ENCODE measurements around the gene KDM1A.

Gene KDM1A

DNA sequence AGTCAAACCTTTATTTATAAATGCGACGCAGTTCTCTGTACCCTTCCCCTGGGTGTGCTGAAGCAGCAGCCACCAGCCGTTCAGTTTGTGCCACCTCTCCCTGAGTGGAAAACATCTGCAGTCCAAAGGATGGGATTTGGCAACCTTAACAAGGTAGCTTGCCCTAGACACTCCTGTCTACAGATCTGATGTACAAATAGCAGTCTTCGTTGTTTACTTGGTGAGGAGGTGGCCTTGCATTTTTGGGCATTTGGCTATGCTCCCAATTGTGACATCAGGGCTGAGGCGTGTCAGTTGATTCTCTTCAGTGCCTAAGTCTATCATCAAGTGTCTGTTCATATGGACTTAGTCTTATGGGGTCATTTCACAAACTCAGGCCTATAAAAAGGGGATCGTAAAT lies 59.8 kb downstream of the KDM1A start:
- no peak for DNase-seq

DNA sequence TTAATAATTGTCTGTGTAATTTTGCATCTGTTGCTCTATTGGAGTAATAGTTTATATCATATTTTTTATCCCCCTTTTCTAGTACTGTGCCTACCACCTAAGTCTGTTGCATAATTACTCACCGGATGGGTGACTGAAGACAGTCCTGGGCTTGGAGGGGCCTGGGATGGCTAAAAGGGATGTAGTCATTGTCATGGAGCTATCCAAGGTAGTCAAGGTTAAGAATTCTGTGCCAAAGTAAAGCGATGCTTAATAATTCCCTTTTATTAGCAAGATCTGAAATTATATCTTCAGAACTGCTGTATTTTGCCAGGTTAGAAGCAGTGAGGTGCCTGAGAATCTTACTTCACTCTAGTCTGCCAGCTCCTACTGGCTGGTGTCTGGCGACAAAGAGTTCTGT lies 61.6 kb downstream of the KDM1A start:
- DNase-seq: no peak

DNA sequence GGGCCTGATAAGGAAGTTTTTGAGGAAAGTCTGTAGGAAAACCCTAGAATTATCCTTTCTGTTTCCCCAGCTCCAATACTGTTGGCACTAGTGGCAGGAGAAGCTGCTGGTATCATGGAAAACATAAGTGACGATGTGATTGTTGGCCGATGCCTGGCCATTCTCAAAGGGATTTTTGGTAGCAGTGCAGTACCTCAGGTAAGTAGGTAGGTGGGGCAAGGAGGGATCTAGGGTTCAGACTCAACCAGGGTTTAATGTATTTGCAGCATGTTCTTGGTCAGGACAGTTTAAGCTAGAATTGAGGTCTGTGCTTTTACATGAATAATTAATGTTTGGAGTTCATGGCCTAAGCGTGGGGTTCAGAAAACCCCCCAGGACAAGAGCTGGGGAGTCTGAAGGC lies 62.1 kb downstream of the KDM1A start:
- DNase-seq: no peak

DNA sequence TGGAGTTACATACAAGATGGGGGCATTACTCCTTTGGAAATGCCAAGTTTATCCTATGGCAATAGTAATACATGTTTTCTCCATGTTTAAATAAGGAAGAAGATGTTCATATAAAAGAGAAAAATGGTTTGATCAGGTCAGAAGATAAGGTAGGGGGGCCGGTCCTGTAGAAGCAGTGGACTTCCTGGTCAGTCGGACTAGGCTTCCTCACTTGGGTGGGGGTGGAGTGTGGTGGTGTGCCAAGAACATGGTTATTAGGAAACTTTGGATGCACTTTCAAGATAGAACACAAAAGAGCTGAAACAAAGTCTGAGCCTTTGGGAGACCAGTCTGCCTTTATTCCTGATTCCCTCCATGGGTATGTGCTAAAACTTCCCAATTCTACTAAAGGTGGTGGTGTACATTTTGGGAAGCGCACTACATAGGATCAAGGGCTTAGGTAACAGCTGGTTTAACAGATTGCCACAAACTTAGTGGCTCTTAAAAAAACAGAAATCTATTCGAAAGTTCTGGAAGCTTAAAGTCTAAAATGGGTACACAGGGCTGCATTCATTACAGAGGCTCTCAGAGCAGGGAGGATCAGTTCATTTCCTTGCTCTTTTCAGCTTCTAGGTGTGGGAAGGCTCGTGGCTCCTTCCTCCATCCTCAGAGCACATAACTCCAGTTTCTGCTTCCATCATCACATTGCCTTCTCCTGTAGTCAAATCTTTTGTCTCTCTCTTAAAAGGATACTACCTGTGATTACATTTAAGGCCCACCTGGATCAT lies 64.6 kb downstream of the KDM1A start:
- DNase-seq: no peak

DNA sequence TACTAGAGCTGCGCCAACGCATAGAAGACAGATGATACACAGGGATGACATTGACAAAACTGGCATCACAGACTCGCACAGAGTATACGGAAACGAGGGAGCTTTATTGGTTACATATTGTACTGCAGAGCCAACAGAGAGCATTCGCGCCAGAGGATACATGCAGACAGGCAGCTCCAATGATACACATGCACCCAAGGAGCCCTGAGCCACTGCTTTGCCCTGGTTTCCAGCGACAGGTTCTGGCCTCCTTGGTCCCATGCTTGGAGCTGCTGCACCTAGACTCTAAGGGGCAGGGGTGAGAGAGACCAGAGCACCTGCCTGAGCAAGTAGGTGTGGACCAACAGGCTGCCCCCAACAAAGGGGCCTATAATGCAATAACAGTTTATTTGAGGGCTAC lies 65.6 kb downstream of the KDM1A start:
- no peak for DNase-seq

DNA sequence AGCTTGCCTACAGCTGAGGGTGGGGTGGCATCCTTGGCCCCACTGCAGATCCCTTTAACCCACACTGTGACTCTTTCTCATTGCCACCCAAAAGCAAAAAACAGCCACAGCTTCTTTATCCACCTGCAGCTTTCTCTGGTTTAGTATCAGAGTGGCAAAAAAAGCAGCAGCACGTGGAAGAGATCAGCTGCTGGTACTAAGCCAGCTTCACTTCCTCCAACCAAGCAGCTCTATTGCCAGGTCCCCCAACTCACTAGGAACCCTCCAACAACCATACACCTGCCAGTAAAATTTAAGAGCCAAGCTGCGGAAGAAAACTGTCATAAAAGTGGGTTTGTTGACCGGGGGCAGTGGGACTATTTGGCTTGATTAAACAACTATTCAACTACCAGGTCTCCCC lies 66.4 kb downstream of the KDM1A start:
- DNase-seq: no peak

DNA sequence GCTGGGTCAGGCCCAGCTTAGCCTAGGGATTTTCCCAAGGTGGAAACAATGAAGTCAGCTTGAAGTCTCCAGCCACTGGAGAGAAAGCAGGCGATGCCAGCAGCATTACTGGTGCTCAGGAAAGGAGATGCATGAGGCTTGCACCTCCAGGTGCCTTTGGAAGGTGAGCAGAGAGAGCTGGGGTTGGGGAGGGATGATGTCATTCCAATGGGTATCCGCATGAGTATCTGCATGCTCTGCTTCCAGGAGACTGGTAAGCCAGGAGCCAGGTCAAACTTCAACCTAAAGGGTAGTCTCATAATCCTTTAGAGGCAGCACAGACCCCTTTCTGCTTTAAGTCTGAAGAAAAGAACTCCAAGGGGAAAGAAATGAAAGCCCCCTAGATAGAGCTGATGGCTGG lies 68.8 kb downstream of the KDM1A start:
- no peak for DNase-seq

DNA sequence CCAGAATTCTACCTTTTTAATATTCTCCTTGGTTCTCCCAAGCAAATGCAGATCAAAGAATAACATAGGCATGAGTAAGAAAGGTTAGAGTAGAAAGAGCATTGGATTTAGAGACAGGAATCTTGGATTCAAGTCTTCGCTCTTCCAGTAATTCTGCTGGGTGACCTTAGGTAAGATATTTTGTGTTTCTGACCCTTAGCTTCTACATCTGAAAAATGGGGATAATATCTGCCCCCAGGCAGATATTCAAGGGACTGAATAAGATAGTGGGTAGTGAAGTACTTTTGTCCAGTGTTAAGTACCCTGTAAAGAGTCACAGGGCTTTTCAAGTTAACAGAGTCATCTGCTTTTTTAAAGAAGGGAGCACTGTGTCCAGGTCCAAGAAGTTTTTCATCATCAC lies 70.8 kb downstream of the KDM1A start:
- no peak for DNase-seq

DNA sequence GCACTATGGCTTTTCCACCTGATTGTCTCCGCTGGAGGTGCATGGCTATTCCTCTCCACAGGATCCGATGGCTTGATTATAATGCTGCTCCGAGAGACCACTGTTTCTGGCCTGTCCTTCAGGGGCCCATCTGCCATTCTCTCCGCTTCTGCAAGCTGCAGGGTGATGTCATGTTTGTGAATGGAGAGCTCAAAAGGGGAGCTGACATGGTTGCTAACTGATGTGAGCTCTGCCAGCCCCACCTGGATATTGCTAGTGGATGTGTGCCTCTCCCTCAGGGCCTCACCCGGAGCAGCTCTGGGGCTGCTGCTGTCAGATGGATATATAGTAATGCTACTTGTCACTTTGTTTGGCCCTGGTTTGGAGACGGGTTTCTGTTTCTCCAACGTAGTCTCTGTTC lies 72.3 kb downstream of the KDM1A start:
- no peak for DNase-seq

DNA sequence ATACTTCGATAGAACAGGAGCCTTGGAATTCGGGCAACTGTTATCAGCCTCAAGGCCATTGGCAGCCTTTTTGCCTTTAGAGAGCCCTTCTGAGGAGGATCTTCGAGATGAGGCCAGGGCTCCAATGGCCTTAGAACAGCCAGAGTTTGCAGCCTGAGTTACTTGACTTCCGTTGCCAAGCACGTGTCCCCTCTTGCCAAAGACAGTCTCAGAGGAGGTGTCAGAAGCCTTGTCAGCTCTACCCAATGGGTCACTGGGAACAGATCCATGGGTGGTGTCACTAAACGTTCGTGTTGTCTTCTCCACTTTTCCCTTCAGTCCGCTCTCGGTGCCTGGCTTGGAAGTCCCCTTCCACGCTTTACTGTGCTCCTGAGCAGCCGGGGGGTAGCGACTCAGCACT lies 73.2 kb downstream of the KDM1A start:
- DNase-seq: no peak

DNA sequence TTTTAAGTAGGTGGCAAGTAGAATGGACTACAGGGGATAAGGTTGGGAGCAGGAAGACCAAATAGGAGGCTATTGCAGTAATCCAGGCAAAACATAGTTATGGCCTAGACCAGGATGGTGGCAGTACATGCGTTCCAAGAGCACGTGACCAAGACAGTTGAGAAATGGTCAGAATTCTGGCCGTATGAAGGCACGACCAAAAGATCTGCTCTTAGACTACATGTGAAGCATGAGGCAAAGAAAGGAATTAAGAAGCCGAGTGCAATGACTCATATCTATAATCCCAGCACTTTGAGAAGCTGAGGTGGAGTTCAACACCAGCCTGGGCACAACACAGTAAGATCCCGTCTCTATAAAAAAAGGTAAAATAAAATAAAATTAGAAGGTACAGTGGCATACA lies 78.0 kb downstream of the KDM1A start:
- no peak for DNase-seq

DNA sequence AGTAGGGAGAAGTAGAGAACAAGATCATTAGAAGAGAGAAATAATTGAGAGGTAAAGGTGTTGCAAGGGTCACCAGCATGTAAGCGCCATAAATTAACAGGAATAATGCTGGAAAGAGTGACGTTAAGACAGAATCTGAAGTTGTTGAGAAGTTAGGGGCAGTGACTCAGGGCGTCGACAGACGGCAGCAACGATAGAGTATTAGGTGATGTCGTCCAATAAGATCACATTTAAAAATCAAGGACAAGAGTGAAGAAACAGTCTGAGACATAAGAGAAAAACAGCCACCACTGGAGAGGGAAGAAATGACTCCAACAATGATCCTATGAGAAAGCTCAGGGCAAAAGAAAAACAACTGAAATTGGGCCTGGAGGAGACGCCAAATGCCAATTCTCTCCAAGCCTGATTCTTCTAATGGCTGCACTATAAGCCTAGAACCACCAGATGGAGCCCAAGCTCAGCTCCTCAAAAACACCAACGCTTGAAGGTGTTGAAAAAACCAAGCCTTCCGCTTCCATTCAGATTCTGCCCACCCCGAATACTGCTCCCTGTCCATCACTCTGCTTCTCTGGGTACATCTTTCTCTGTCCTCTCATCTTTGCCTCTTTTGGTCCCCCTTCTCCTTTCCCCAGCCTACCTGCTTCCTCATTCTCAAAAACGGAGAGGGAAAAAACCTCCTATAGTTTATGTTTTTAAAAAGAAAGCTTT lies 79.3 kb downstream of the KDM1A start:
- peak; percentile 8 for DNase-seq

DNA sequence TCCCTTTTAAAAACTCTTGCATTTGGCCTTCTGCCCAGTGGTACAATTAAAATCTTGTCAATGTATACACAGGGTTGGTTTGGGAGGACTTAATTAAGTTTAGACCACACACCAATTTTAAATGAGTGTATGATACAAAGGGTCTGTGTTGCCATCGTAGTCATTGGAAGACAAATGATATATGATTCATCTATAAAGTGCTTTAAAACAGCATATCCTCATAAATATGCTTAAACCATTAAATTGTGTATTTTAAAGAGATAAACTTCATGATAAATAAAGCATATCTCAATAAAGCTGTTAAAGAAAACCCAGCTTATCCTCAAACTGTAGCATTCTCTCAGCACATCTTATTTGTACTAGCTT lies 79.9 kb downstream of the KDM1A start:
- no peak for DNase-seq

DNA sequence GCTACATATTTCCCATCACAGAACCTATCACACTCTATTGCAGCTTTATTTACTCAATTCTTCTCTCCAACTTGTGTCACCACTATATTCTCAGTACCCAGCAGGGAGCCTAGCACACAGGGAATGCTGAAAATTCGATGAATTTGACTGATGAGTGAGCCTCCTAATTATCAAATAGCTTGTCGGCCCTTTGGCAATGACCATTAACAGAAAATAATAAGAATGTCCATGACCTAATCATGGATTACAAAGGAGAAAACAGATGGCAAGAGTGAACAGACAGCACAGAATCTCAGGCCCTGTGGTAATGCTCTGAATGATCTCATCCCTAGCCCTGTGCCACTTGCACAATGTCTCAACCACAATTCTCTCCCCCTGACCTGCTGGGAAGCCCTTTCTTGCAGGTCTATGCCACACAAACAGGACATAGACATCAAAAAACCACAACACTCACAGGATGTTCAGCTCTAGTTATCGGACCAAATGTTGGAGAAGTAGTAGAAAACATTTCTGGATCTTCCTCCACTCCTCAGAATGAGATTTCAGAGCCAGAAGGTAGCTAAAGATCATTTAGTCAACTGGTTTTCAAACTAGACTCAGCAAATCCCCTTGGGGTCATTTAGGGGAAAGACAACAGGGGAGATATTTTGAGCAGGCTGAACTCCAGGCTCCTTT lies 80.9 kb downstream of the KDM1A start:
- DNase-seq: no peak

DNA sequence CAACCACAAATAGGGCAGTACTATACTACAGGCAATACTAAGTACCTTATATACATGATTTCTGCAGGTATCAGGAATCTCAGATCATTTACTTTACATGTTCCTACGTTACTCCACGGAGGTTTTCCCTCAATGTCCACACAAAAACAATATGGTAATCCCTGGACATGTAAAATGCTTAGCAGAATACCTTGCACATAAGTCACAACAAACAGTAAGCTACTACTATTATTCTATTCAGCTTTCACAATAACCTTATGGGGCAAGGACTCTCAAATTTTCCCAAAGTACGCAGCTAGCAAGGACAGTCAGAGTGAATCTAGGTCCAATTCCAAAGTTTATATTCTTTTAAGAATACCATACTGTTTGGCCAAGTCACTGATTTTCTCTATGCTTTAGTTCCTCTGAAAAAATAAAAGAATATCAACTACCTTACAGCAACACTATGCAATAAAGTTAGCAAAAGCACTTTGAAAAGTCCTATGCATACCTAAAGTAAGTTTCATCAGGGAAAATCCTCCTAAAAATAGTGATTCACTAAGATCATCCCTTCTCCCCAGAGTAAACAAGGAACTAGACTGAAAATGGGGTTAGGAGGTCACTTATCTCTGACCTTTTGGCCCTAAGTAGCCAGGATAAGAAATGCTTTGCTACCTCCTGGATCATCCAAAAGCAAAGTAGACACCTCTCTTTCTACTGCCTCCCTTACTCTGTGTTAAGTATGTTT lies 82.0 kb downstream of the KDM1A start:
- no peak for DNase-seq

DNA sequence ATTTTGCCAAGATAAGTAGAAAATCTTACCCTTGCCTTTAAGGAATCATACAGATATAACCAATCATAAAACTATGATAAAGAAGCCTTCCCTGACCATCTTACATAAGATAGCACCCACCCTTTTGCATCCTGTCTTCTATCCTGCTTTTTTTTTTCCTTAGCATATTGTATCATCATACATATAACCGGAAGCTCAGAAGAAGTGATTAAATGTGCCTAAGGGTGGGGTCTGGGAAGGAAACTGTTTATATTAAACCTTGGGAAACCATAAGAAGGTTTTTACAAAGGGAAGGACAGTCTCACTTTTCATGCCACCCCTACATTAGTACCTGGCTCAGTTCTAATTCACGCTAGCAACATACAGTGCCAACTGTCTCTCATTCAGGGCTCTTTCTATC lies 82.6 kb downstream of the KDM1A start:
- no peak for DNase-seq

DNA sequence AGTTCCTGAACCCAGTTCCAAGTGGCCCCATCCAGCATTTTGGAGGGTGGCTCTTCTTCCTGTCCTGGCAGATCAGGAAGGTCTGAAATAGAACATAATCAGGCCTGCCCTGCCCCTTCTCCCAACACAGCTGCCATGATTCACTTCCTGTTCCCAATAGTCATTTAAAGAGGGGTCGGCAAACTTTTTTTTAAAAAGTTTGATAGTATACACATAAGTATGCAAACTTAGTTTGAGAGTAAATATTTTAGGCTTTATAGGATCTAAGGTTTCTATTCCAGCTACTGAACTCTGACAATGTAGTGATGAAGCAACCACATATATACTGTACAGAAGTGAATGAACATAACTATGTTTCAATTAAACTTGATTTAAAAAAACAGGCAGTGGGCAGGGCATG lies 83.0 kb downstream of the KDM1A start:
- no peak for DNase-seq

DNA sequence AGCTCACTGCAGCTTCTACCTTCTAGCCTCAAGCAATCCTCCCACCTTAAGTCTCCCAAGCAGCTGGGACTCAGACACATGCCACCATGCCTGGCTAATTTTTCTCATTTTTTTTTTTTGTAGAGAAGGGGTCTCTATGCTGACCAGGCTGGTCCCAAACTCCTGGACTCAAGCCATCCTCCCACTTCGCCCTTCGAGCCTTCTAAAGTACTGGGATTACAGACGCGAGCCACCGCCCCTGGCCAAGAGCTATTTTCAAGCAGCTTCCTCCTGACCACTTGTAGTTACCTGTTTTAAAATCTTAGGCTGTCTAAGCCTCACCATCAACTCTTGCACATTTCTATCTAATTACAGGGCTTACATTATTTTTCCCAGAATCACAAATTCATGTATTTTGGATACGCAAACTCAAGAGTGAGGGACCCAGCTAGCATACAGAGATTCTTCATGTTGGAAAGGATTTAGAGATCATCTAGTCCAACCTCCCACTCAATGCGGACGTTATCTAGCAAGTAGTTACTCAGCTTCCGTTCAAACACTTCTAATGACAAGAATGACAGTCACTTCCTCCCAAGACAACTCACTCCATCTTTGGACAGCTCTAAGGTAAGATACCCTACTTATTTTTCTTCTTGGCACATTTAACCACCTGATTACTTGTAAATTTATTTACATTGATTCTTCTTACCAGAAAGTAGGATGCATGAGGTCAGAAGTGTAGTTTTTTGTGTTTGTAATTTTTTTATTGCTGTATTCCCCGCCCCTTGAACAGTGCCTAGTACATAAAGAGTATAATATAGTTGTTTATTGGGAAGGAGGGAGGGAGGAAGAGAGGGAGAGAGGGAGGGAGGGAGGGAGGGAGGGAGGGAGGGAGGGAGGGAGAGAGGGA lies 84.0 kb downstream of the KDM1A start:
- DNase-seq: no peak

DNA sequence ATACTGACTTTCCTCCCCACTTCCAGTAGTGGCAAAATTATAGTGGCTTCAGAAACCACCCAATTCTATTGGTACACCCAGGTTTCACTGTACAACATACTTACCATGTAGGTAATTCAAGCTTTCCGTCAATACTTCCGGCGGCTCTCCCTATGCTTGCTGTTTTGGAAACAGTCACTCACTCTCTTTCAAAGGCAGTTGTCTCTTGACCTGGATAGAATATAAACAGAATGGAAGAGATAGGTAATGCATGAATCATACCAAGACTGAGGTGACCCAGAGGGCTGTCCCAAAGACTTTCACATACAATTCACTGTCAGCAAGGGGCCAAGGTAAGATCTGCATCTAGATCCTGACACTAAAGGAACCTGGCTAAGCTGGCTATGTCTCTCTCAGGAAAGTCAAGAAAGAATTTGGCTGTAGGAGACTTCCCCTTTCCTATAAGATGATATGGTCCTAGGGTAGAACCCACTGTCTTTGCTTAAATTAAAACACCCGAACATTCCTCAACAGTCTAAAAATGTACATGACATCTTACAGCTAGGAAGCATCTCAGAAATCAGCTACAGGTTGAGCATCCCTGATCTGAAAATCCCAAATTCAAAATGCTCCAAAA lies 89.8 kb downstream of the KDM1A start:
- DNase-seq: no peak

DNA sequence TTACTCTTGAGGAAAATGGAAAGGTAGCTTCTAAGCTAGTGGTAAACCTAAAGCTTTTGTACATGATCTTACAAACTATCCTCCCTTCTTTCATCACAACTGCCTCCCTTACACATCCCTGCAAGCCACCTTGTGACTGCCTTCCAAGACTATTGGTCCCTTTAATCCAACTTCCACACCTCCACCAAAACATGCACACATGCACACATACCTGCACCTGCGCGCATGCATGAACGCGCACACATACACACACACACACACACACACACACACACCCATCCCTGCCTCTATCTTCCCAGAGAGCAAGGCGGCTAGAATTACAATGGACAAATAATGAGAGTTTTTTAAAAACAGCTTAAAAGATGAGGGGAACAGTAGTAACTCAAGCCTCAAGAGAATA lies 91.1 kb downstream of the KDM1A start:
- DNase-seq: no peak

DNA sequence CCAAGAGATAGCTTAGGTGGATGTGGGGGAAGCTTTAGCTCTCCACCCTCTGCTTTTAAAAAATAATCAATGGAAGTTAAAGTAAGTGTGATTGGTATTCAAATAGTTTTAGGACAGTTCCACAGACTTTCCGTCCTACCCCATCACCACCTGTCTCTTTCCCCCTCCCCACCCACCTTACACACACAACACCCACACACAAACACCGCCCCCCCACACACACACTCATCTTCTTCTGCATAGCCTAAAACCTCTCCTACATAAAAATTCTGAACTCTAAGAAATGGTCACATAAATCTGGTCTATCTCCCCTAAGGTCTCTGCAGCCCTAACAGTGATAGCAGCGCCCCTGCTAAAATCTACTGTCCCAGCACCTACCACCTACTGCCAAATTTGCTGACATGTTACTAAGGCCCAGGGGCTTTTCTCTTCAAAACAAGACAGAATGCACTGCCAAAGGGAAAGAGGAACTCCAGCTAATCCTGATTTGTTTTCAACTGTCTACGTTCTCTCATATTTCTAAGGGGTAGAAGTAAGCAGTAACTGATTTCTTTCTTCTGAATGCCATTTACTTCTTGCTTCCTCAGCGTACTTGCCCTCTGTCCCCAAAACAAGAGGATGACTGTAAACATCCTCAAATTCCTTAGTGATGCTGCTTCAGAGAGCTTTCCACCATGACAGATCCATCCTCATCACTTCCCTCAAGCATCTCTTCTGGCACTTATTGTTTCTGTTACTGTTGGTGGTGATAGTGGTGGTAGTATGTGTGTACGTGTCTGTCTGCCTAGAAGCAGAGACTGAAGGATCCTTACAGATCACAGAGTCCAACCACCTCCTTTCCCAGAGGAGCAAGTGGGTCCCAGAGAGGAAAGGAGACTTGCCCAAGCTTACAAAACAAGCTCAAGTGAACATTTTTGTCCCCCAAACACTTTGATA lies 92.6 kb downstream of the KDM1A start:
- DNase-seq: no peak

Measured in NCI-H1436 treated with DMSO at 0.1 percent for 48 hours (cell line).